Measurements from ENCODE around the gene TMA7. TPM values are rescaled to one million over a fixed set of nuclear protein-coding genes. Genes with fewer than 3 reads are reported as not detected.

Gene TMA7
- total and polyA plus RNA-seq, 4 donors = 75.2 to 241 (median 113) TPM

GRCh38 chr3:48429960-48430707 is 9.9 kb upstream of the TMA7 start, which contains the start of gene PLXNB1:
Gene PLXNB1, minus strand, starts transcription at chr3:48430086. Its CDS starts 5,475 bp downstream, at chr3:48424611.
- WGBS = 14% methylated on average over 15 of the region's 15 CpGs
- peak; percentile 81 for DNase-seq (ENCODE audit: low spot score)
- Histone ChIP-seq H3K4me1 (ENCODE audit: control insufficient read depth in 4 of 4, insufficient read depth in 4 of 4, low read length in 3 of 4) (peaks cover 24 to 65% (median 51%) of the 10 kb centered on the region in 4 donors), H3K27ac (ENCODE audit: low read depth in 1 of 2, low read length in 2 of 2) (peak within 1 kb of the TSS; percentile 89 to 91), H3K9me3 (ENCODE audit: control insufficient read depth in 4 of 4, low read length in 3 of 4) (no peaks in the 10 kb centered on the region), H3K9ac (ENCODE audit: low read depth in 1 of 2, low read length in 2 of 2) (peak within 1 kb of the TSS in 1 of 2 donors; percentile 18), H3K27me3 (ENCODE audit: control insufficient read depth in 4 of 4, insufficient read depth in 4 of 4, low read length in 3 of 4) (no peaks in the 10 kb centered on the region), H3K36me3 (ENCODE audit: control insufficient read depth in 4 of 4, insufficient read depth in 3 of 4, low read depth in 1 of 4, low read length in 3 of 4) (peaks cover 0 to 7% (median 0%) of the 10 kb centered on the region in 4 donors), H3K4me3 (ENCODE audit: low read depth in 1 of 3, low read length in 3 of 3) (peak within 1 kb of the TSS; percentile 52 to 81 (median 80))
- TF ChIP-seq HNF4G (IDR thresholded peaks at IDR 0.05) (peak; percentile 53), MAX (IDR thresholded peaks at IDR 0.05) (peak; percentile 61), ATF3 (IDR thresholded peaks at IDR 0.05) (peak; percentile 80), JUND (IDR thresholded peaks at IDR 0.05) (peak in 1 of 2 donors; percentile 27), TAF1 (conservative IDR thresholded peaks at IDR 0.05) (no peak), HNF4A (conservative IDR thresholded peaks at IDR 0.05) (peak; percentile 83 to 86), RXRA (IDR thresholded peaks at IDR 0.05) (peak; percentile 53 to 59), ZBTB33 (IDR thresholded peaks at IDR 0.05) (no peak), NR2F2 (IDR thresholded peaks at IDR 0.05) (no peak), EGR1 (IDR thresholded peaks at IDR 0.05; ENCODE audit: low read depth in 2 of 2) (no peak), CTCF (IDR thresholded peaks at IDR 0.05; ENCODE audit: low read depth, low read length, missing input control) (no peak), FOXA1 (IDR thresholded peaks at IDR 0.05) (no peak), FOXA2 (IDR thresholded peaks at IDR 0.05) (peak; percentile 16), GABPA (IDR thresholded peaks at IDR 0.05 in 1 of 2, conservative IDR thresholded peaks at IDR 0.05 in 1 of 2) (peak in 1 of 2 donors; percentile 82), YY1 (IDR thresholded peaks at IDR 0.05) (no peak), REST (IDR thresholded peaks at IDR 0.05) (peak; percentile 44), SP1 (IDR thresholded peaks at IDR 0.05) (peak; percentile 82), RAD21 (IDR thresholded peaks at IDR 0.05) (no peak)

All from liver (tissue), 9 donors.